HG03135 (cell line): ENCODE data around the gene COL23A1.
"Not testable (repeated sequence)": the region's sequence is repeated elsewhere in the genome, so short reads cannot be mapped to it uniquely, and the experiment has no call there.

ENCODE experiments used
- ATAC-seq: cut with Tn5 transposase; IDR thresholded peaks from one replicate; pipeline ENCODE4 v1.9.1; 2021; ENCODE audit warnings: mild to moderate bottlenecking, moderate library complexity; ENCODE audit not compliant: unreplicated experiment

COL23A1 gene

GRCh38 chr5:178511172-178511571 is 79.0 kb downstream of the COL23A1 start:
- no peak for ATAC-seq

- no peak for ATAC-seq
Measured at GRCh38 chr5:178509491-178510057, 80.6 kb downstream of the COL23A1 start.

GRCh38 chr5:178507151-178507932 is 82.9 kb downstream of the COL23A1 start:
- no peak for ATAC-seq

- no peak for ATAC-seq
Measured at GRCh38 chr5:178505639-178506407, 84.4 kb downstream of the COL23A1 start.

GRCh38 chr5:178504340-178504960 is 85.7 kb downstream of the COL23A1 start:
- no peak for ATAC-seq

- ATAC-seq = no peak
Measured at GRCh38 chr5:178502401-178503100, 87.6 kb downstream of the COL23A1 start.

- ATAC-seq = no peak
Measured at GRCh38 chr5:178499352-178499751, 90.8 kb downstream of the COL23A1 start.

- no peak for ATAC-seq
Measured at GRCh38 chr5:178496642-178497041, 93.6 kb downstream of the COL23A1 start.

- ATAC-seq = no peak
Measured at GRCh38 chr5:178496214-178496613, 94.0 kb downstream of the COL23A1 start.

- ATAC-seq = no peak
Measured at GRCh38 chr5:178495706-178496105, 94.5 kb downstream of the COL23A1 start.

GRCh38 chr5:178492278-178492677 is 97.9 kb downstream of the COL23A1 start:
- no peak for ATAC-seq

GRCh38 chr5:178490935-178491652 is 99.1 kb downstream of the COL23A1 start:
- no peak for ATAC-seq

- no peak for ATAC-seq
Measured at GRCh38 chr5:178489271-178489976, 100.8 kb downstream of the COL23A1 start.

GRCh38 chr5:178488696-178489095 is 101.5 kb downstream of the COL23A1 start:
- ATAC-seq = no peak

- no peak for ATAC-seq
Measured at GRCh38 chr5:178487911-178488600, 102.1 kb downstream of the COL23A1 start.

GRCh38 chr5:178486878-178487512 is 103.2 kb downstream of the COL23A1 start:
- ATAC-seq = not testable (repeated sequence)

- no peak for ATAC-seq
Measured at GRCh38 chr5:178486239-178486641, 104.0 kb downstream of the COL23A1 start.

GRCh38 chr5:178483620-178484019 is 106.6 kb downstream of the COL23A1 start:
- ATAC-seq = no peak
